GM23248 (cell line): ENCODE results near the gene MSANTD1.

Source experiments
- EZH2 ChIP-seq: fragments of 200-600 bp; sonication (generic); IDR thresholded peaks from 2 replicates; pipeline ENCODE4 v1.6.1; 2018; ENCODE audit warnings: antibody characterized with exemption, mild to moderate bottlenecking; ENCODE audit not compliant: insufficient read depth, poor library complexity, severe bottlenecking
- EZH2phosphoT487 ChIP-seq: fragments of 200-600 bp; sonication (generic); IDR thresholded peaks from 2 replicates; pipeline ENCODE4 v1.6.1; 2018; ENCODE audit warnings: antibody characterized with exemption, moderate library complexity, mild to moderate bottlenecking, low read depth; ENCODE audit not compliant: insufficient read depth

DNA sequence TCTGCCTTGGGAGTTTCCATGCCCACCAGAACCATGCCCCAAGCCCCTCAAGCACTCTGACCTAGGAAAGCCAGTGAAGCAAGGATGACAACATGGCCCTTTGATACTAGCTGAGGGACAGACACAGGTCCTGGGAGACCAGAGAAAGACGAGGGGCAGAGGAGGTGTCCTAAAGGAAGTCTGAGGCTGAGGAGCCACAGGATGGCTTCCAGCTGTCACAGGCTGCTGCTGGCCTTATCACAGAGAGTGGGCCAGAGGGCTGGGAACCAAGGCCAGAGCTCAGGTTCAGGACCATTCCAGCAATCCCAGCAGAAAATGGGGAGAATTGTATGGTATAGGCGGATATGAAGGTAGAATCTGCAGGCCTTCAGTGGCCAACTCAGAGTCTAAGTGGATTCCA lies 31.7 kb upstream of the MSANTD1 start:
- TF ChIP-seq EZH2phosphoT487 (no peak), EZH2 (no peak)
